GM18907 (cell line): ENCODE results near the gene MORN1.
"Not testable (repeated sequence)": the region's sequence is repeated elsewhere in the genome, so short reads cannot be mapped to it uniquely, and the experiment has no call there.

Source experiments
- ATAC-seq: cut with Tn5 transposase; IDR thresholded peaks from one replicate; pipeline ENCODE4 v1.9.1; 2021; ENCODE audit warnings: mild to moderate bottlenecking, moderate library complexity; ENCODE audit not compliant: unreplicated experiment

Gene MORN1

DNA sequence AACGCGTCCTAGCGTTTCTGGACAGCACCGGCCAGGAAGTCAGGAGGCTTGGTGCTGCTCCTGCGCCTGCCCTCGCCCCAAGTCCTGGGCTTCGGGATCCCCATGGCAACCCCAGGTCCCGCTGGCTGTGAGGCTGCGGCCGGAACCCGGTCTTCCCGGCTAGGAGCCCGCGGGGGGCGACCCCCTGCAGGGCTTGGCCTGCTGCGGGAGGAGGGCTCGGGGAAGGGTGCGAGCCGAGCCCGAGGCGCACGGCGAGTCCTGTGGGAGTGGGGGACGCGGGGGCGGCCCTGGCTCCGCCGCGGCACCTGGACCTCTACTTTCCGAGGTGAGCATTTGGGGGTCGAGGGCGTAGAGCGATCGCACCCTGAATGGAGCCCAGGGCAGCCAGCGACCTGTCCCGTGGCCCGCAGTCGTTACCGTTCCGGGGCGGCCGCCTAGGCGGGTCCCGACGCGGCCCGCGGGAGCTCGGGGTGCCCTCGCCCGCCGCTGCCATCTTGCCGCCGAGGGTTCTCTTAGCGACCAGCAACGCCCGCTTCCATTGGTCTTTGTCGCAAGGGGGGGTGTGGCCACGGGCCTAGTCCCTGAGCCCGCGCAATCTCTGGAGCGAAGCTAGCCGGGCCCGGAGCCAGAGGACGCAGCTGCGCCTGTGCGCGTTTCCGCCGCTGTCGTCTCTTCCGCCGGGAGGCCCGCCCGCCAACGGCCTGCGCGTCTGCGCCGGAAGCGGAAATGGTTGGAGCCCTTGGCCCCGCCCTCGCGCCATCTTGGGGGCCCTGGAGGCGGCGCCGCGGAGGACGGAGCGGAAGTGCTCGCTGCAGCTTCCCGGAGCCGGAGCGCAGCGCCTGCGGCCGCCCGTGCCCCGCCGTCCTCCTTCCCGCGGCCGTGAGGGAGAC lies at the start of gene MORN1, which contains the start of gene RER1:
Gene MORN1, minus strand, starts transcription at position 514 of the 890 bp plus-strand sequence. Its CDS starts 21 bp downstream, at position 493.
Gene RER1, plus strand, starts transcription at position 801 of the 890 bp plus-strand sequence. CDS start 3,950 bp downstream, outside the sequence.
- ATAC-seq, result peak; percentile 86

DNA sequence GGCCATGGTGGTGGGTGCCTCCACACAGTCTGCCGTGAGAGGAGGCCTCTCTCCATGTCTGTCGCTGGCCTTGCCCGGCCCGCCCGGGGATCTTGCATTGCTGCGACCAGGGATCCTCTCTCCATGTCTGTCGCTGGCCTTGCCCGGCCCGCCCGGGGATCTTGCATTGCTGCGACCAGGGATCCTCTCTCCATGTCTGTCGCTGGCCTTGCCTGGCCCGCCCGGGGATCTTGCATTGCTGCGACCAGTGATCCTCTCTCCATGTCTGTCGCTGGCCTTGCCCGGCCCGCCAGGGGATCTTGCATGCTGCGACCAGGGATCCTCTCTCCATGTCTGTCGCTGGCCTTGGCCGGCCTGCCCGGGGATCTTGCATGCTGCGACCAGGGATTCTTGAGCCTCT lies 49.0 kb upstream of the MORN1 start:
- ATAC-seq, result not testable (repeated sequence)

DNA sequence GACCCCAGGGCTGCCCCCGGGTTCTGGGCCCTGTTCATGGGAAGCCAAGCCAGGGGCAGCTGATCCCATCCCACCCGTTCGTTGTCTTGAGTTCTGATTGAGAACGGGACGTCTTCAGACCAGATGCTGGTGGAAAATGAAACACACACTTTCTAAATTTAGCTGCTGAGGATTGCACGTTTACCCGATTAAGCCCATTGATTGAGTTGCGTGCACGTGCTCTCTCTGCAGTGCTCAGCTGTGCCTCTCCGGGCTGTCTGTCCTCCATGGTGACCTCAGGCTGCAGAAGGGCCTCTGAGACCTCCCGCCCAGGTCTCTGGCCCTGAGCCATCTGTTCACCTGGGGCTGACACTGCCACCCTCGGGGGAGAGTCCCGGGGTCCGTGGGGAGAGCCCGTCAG lies 48.0 kb upstream of the MORN1 start:
- ATAC-seq, result no peak

- ATAC-seq, result no peak
These were observed 47.3 kb upstream of the MORN1 start for GRCh38 chr1:2438641-2439040.

DNA sequence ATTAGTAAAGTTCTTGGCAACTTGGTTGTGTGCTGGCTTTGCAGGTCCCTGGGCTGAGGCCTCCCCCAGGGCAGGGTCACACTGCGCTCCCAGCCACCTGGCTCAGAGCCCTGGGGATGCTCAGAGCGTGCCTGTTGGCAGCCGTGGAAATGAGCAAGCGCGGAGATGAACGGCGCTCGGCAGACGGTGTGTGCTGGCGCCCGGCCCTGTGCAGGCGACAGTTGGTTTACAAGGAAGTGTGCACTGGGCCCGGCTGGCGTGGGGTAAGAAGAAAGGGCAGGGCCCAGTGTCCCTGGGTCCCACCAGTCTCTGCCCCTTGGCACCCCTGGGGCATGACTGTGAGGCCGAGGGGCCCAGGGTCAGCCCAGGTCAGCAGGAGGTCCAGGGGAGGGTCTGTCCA lies 46.7 kb upstream of the MORN1 start:
- ATAC-seq, result no peak

DNA sequence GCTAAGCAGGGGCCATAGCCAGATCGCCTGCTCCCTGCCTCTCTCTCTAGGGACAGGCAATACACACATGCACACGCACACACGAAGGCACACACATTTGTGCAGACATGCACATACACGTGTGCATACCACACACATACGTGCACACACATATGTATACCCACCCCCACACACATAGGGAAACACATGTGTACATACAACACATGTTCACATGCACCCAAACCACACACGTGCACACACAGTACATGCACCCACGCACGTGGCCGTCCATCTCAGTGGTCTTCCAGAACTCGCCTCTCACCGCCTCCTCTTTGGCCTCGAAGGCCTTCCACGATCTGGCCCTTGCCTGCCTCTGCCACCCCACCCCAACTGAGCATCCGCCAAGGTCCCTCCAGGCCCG lies 46.3 kb upstream of the MORN1 start:
- ATAC-seq, result no peak

GRCh38 chr1:2436876-2437275 lies 45.5 kb upstream of the MORN1 start:
- ATAC-seq, result no peak

GRCh38 chr1:2435746-2436355 lies 44.5 kb upstream of the MORN1 start:
- no peak for ATAC-seq

GRCh38 chr1:2435091-2435490 lies 43.7 kb upstream of the MORN1 start:
- no peak for ATAC-seq

DNA sequence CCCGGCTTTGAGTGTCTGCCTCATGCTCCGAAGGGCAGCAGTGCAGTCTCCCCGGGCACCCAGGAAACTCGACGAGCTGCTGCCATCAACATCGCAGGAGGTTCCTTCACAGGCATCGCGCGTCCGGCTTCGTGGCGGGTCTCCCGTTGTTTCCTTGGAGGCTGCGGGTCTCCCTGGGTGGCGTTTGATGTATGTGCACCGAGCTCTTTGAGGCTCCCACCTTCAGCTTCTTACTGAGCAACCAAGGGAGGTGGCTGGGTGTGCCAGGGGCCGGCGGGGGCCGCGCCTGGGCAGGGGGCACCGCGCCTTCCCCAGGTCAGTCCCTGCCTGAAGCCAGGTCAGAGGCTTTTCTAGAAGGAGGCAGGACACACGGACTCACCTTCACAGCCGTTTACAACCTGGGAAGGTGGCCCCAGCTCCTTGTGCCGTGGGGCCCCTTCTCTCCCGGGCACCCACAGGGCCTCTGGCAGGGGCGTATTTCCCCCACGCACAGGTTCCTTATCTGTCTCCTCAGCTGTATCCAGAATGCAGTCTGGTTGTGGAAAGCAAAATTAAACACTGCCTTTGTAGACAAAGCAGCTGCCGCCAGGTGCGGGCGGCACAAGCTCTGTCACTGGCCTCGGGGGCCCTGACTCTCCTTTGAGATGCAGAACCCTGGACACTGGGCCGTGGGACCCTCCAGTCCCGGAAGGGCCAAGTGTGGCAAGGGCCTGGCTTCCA lies 42.7 kb upstream of the MORN1 start:
- ATAC-seq, result no peak

DNA sequence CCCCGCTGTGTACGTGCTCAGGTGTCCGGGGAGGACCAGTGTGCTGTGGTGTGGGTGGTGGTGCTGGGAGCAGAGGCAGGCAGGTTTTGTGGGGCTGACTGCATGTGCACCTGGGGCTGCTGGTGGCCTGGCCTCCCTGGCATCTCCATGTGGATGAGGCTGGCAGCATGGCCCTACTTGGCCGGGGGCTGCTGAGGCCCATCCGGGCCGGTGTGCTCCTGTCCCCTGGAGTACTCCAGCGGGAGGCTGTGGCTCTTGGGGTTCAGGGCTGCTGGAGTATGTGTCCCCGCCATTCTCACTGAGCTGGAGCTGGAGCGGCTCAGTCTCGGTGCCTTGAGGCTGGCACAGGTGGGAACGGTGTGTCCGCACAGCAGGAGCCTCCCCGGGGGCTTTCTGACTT lies 41.8 kb upstream of the MORN1 start:
- ATAC-seq, result no peak

DNA sequence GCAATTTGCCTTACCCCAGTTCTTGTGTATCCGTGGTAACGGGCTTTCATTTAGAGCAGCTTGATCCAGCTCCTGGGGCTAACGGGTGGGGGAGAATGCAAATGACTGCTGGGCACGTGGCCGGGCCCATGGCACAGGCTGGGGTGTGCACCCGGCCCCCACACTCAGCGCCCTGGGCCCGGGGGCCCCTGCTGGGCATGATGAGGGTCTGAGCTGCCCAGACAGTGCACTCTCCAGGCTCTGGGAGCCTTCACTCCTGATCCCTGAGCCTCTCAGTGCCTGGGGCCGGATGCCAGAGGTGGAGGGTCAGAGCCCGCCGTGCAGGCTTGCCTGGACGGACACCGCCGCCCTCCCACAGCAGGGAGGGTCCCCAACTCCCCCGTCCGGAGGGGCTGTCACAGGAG lies 41.1 kb upstream of the MORN1 start:
- ATAC-seq, result no peak

- ATAC-seq, result no peak
These were observed 40.2 kb upstream of the MORN1 start for GRCh38 chr1:2431518-2431917.

- ATAC-seq, result no peak
These were observed 39.7 kb upstream of the MORN1 start for GRCh38 chr1:2431103-2431502.

DNA sequence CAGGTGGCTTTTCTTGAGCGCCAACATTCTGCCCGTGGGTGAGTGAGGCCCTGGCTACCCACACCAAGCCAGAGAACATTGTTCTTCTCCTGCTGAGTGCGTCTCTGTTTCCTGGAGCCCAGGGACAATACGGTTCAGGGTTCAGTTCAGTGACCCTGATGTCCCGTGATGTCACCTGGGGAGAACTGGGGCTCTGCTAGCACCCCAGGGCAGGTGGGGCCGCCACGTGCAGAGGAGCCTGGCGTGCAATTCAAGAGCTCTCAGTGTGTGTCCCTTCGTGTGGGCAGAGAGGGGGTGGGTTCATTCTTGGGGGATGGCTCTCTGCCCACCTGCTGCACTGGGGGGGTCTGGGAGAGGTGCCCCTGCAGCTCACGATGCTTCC lies 39.2 kb upstream of the MORN1 start:
- ATAC-seq, result no peak

DNA sequence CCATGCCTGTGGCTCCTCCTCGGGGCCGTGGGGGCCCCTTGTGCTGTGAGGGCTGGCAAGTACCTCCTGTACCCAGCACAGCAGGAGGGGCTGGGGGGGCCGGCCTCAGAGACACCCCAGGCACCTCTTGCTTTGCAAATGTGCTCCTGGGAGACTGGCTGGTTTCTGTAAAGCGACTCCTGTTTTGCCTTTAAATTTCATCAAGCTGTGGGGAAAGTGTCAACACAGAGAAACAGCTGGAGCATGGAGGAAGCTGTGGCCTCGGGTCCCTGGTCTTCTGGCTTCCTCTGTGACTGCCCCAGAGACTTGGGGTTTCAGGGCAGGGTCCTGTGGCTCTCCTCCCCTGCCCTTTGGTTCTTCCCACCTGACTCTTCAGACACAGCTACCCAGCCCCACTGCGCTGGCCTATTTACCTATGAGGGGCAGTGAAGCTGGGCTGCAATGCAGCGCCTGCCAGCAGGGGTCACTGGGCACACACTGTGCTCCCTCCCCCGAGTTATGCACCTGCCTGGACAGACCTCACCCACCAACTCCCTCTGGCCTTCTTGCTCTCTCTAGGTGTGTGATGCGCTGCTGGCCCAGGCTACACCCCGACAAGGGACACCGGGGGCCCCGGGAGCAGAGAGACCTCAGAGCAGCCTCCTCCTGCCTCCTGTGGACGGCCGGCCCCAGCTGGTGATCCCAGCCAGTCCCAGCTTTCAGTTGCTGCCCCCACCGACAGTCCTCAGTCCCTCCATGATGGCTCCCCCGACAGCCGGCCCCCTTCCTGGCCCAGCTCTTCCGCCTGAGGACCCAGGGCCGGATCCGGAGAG lies 38.6 kb upstream of the MORN1 start:
- no peak for ATAC-seq

- ATAC-seq, result no peak
These were observed 37.1 kb upstream of the MORN1 start for GRCh38 chr1:2428490-2428889.

GRCh38 chr1:2427976-2428375 lies 36.6 kb upstream of the MORN1 start:
- no peak for ATAC-seq

DNA sequence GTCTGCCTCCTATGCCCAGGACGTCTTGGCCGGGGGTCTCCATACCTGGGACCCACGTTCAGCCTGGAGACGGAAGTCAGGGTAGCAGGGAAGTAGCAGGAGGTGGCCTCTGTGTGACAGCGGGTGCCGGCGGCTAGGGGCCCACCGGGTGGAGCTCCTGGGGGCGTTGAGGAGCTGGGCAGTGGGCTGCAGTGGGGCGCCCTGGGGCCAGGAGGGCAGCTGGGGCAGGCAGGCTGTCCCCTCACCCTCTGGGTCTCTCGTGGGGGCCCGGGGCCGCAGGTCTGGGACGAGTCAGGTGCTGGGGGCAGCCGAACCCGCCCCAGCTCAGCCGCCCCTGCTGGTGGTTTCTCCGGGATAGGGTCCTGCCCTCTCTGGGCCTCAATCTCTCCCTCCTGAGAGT lies 35.7 kb upstream of the MORN1 start:
- ATAC-seq, result no peak

- no peak for ATAC-seq
These were observed 35.2 kb upstream of the MORN1 start for GRCh38 chr1:2426540-2426939.

GRCh38 chr1:2425892-2426291 lies 34.5 kb upstream of the MORN1 start:
- no peak for ATAC-seq
